ENCODE results near the gene GMDS.

GRCh38 chr6:1972962-1973361 lies 272.4 kb downstream of the GMDS start:
- TF ChIP-seq CTCF (IDR thresholded peaks at IDR 0.05): no peak
- TF ChIP-seq POLR2A (IDR thresholded peaks at IDR 0.05): no peak
